ENCODE measurements around the gene MAGEL2. TPM values are rescaled to one million over a fixed set of nuclear protein-coding genes. Genes with fewer than 3 reads are reported as not detected.

Gene MAGEL2
- total RNA-seq, 1 donor from 2014 or later: 4.5 TPM

GRCh38 chr15:23644829-23645228 is 2.8 kb downstream of the MAGEL2 start:
- H3K9me3 Mint-ChIP-seq (ENCODE audit: unreplicated experiment): peaks cover 7% of the 10 kb centered on the region
- H3K36me3 Mint-ChIP-seq (ENCODE audit: low read depth, unreplicated experiment): peaks cover 5% of the 10 kb centered on the region
- no peak overlapping the region for H3K27ac Mint-ChIP-seq (ENCODE audit: unreplicated experiment)
- peaks cover 1% of the 10 kb centered on the region for H3K27me3 Mint-ChIP-seq (ENCODE audit: unreplicated experiment)
- no peak for TF ChIP-seq CTCF (IDR thresholded peaks at IDR 0.05; ENCODE audit: unreplicated experiment)
- peaks cover 6% of the 10 kb centered on the region for H3K4me1 Mint-ChIP-seq (ENCODE audit: unreplicated experiment)
- H3K4me3 Mint-ChIP-seq (ENCODE audit: unreplicated experiment): no peak overlapping the region
- no peak for DNase-seq (ENCODE audit: low spot score)

GRCh38 chr15:23642413-23643044 is 5.1 kb downstream of the MAGEL2 start:
- peak; percentile 59 for DNase-seq (ENCODE audit: low spot score)
- peaks cover 1% of the 10 kb centered on the region for H3K27me3 Mint-ChIP-seq (ENCODE audit: unreplicated experiment)
- H3K27ac Mint-ChIP-seq (ENCODE audit: unreplicated experiment): no peak overlapping the region
- H3K4me1 Mint-ChIP-seq (ENCODE audit: unreplicated experiment): no peaks in the 10 kb centered on the region
- peak; percentile 58 for TF ChIP-seq CTCF (IDR thresholded peaks at IDR 0.05; ENCODE audit: unreplicated experiment)
- no peaks in the 10 kb centered on the region for H3K9me3 Mint-ChIP-seq (ENCODE audit: unreplicated experiment)
- peaks cover 5% of the 10 kb centered on the region for H3K36me3 Mint-ChIP-seq (ENCODE audit: low read depth, unreplicated experiment)
- H3K4me3 Mint-ChIP-seq (ENCODE audit: unreplicated experiment): no peak overlapping the region

- Mint-ChIP-seq H3K27ac (ENCODE audit: unreplicated experiment) (no peak overlapping the region), H3K4me1 (ENCODE audit: unreplicated experiment) (no peaks in the 10 kb centered on the region), H3K9me3 (ENCODE audit: unreplicated experiment) (no peaks in the 10 kb centered on the region), H3K4me3 (ENCODE audit: unreplicated experiment) (no peak overlapping the region), H3K27me3 (ENCODE audit: unreplicated experiment) (no peaks in the 10 kb centered on the region), H3K36me3 (ENCODE audit: low read depth, unreplicated experiment) (peaks cover 8% of the 10 kb centered on the region)
- no peak for TF ChIP-seq CTCF (IDR thresholded peaks at IDR 0.05; ENCODE audit: unreplicated experiment)
- no peak for DNase-seq (ENCODE audit: low spot score)
Measured at GRCh38 chr15:23634181-23634580, 13.5 kb downstream of the MAGEL2 start.

GRCh38 chr15:23629234-23629805 is 18.3 kb downstream of the MAGEL2 start:
- peaks cover 8% of the 10 kb centered on the region for H3K36me3 Mint-ChIP-seq (ENCODE audit: low read depth, unreplicated experiment)
- H3K9me3 Mint-ChIP-seq (ENCODE audit: unreplicated experiment): no peaks in the 10 kb centered on the region
- DNase-seq (ENCODE audit: low spot score): no peak
- no peak overlapping the region for H3K27ac Mint-ChIP-seq (ENCODE audit: unreplicated experiment)
- H3K27me3 Mint-ChIP-seq (ENCODE audit: unreplicated experiment): no peaks in the 10 kb centered on the region
- TF ChIP-seq CTCF (IDR thresholded peaks at IDR 0.05; ENCODE audit: unreplicated experiment): peak; percentile 55
- no peaks in the 10 kb centered on the region for H3K4me1 Mint-ChIP-seq (ENCODE audit: unreplicated experiment)
- H3K4me3 Mint-ChIP-seq (ENCODE audit: unreplicated experiment): no peak overlapping the region

GRCh38 chr15:23628612-23629233 is 18.9 kb downstream of the MAGEL2 start:
- DNase-seq (ENCODE audit: low spot score): no peak
- TF ChIP-seq CTCF (IDR thresholded peaks at IDR 0.05; ENCODE audit: unreplicated experiment): no peak
- Mint-ChIP-seq H3K36me3 (ENCODE audit: low read depth, unreplicated experiment) (peaks cover 8% of the 10 kb centered on the region), H3K4me1 (ENCODE audit: unreplicated experiment) (no peaks in the 10 kb centered on the region), H3K9me3 (ENCODE audit: unreplicated experiment) (no peaks in the 10 kb centered on the region), H3K27me3 (ENCODE audit: unreplicated experiment) (no peaks in the 10 kb centered on the region), H3K4me3 (ENCODE audit: unreplicated experiment) (no peak overlapping the region), H3K27ac (ENCODE audit: unreplicated experiment) (no peak overlapping the region)
